ENCODE results near the gene TRIP13.

- TF ChIP-seq POLR2A (IDR thresholded peaks at IDR 0.05), result no peak
- TF ChIP-seq, protein P1, sequence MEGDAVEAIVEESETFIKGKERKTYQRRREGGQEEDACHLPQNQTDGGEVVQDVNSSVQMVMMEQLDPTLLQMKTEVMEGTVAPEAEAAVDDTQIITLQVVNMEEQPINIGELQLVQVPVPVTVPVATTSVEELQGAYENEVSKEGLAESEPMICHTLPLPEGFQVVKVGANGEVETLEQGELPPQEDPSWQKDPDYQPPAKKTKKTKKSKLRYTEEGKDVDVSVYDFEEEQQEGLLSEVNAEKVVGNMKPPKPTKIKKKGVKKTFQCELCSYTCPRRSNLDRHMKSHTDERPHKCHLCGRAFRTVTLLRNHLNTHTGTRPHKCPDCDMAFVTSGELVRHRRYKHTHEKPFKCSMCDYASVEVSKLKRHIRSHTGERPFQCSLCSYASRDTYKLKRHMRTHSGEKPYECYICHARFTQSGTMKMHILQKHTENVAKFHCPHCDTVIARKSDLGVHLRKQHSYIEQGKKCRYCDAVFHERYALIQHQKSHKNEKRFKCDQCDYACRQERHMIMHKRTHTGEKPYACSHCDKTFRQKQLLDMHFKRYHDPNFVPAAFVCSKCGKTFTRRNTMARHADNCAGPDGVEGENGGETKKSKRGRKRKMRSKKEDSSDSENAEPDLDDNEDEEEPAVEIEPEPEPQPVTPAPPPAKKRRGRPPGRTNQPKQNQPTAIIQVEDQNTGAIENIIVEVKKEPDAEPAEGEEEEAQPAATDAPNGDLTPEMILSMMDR (IDR thresholded peaks at IDR 0.05 in 4 of 5, conservative IDR thresholded peaks at IDR 0.05 in 1 of 5), result no peak
Measured at GRCh38 chr5:848671-849111, 44.0 kb upstream of the TRIP13 start.

Data from gastrocnemius medialis (tissue), 4 donors.